T-helper 1 cell treated with Interleukin-12 subunit alpha and Interleukin-12 subunit beta and Interleukin-4 antibody, amounts not matched to agents 30 ng/mL and 1 ng/mL, for 36 hours (primary cell): ENCODE data around the gene RELL2. TPM values are rescaled to one million over a fixed set of nuclear protein-coding genes. Genes with fewer than 3 reads are reported as not detected.

Source experiments
- intact Hi-C: fragments of 100-400 bp; cut with micrococcal nuclease; formaldehyde crosslinking; loops from one replicate; pipeline ENCODE4 v1.15.1; 2024
- total RNA-seq: library from RNA; stranded (reverse); gene quantifications from 2 replicates; pipeline ENCODE4 v1.2.3, GENCODE V29; 2022

The RELL2 gene
- total RNA-seq, 1 donor from 2014 or later, result 19.3 TPM

- intact Hi-C loops, result loop anchor here (5.0 to 10.0 kb wide), 3 partner anchors 36 to 1213 kb away; partner anchors contain the start of gene ANKHD1
These were observed 18.6 kb upstream of the RELL2 start for GRCh38 chr5:141618030-141618803.

GRCh38 chr5:141618804-141619554 is 17.8 kb upstream of the RELL2 start, which contains the start of gene DIAPH1:
TSS of gene DIAPH1 (minus strand) at chr5:141619000. CDS start at chr5:141618914, 86 bp downstream.
- intact Hi-C loops, result loop anchor here (1.0 to 10.0 kb wide), 10 partner anchors 14 to 1214 kb away; partner anchors contain the start of genes ANKHD1, FCHSD1, HDAC3 and RELL2

GRCh38 chr5:141623186-141623585 is 13.6 kb upstream of the RELL2 start:
- intact Hi-C loops, result loop anchor here (1.0 kb wide), 1 partner anchor 13 kb away; the partner anchor contains the start of genes HDAC3 and RELL2

- intact Hi-C loops, result loop anchor here (1.0 kb wide), 1 partner anchor 13 kb away; the partner anchor contains the start of genes HDAC3 and RELL2
These were observed 13.2 kb upstream of the RELL2 start for GRCh38 chr5:141623611-141624010.

GRCh38 chr5:141628175-141628788 is 8.5 kb upstream of the RELL2 start:
- intact Hi-C loops, result no loop called here

GRCh38 chr5:141630570-141631140 is 6.1 kb upstream of the RELL2 start:
- intact Hi-C loops, result loop anchor here (10.0 kb wide), 1 partner anchor 1066 kb away; the partner anchor contains the start of genes APBB3 and SLC35A4

GRCh38 chr5:141632650-141633049 is 4.1 kb upstream of the RELL2 start:
- intact Hi-C loops, result loop anchor here (10.0 kb wide), 1 partner anchor 1068 kb away; the partner anchor contains the start of genes APBB3 and SLC35A4

GRCh38 chr5:141633871-141634561 is 2.8 kb upstream of the RELL2 start:
- intact Hi-C loops, result loop anchor here (10.0 kb wide), 1 partner anchor 1069 kb away; the partner anchor contains the start of genes APBB3 and SLC35A4

GRCh38 chr5:141634720-141635119 is 2.1 kb upstream of the RELL2 start:
- intact Hi-C loops, result loop anchor here (5.0 to 10.0 kb wide), 4 partner anchors 48 to 1232 kb away; partner anchors contain the start of genes ANKHD1, APBB3, ARAP3 and NDFIP1

- intact Hi-C loops, result loop anchor here (1.0 to 10.0 kb wide), 13 partner anchors 12 to 1233 kb away; partner anchors contain the start of genes ANKHD1, APBB3, ARAP3 and FCHSD1
These were observed 1.2 kb upstream of the RELL2 start for GRCh38 chr5:141635646-141636045.

GRCh38 chr5:141636106-141636412 is 738 bp upstream of the RELL2 start:
- intact Hi-C loops, result loop anchor here (1.0 to 10.0 kb wide), 13 partner anchors 13 to 1234 kb away; partner anchors contain the start of genes ANKHD1, APBB3, ARAP3 and FCHSD1

GRCh38 chr5:141637123-141637766 is 448 bp downstream of the RELL2 start:
- intact Hi-C loops, result loop anchor here (1.0 to 10.0 kb wide), 6 partner anchors 45 to 1235 kb away; partner anchors contain the start of genes ANKHD1, APBB3, ARAP3 and NDFIP1

GRCh38 chr5:141637767-141638419 is 1.1 kb downstream of the RELL2 start:
- intact Hi-C loops, result loop anchor here (1.0 to 10.0 kb wide), 7 partner anchors 44 to 1236 kb away; partner anchors contain the start of genes ANKHD1, APBB3, ARAP3 and NDFIP1

- intact Hi-C loops, result loop anchor here (1.0 to 10.0 kb wide), 5 partner anchors 44 to 1236 kb away; partner anchors contain the start of genes ANKHD1, APBB3, ARAP3 and NDFIP1
These were observed 2.0 kb downstream of the RELL2 start for GRCh38 chr5:141638771-141639170.

GRCh38 chr5:141639357-141640050 is 2.7 kb downstream of the RELL2 start:
- intact Hi-C loops, result loop anchor here (5.0 to 10.0 kb wide), 4 partner anchors 43 to 1237 kb away; partner anchors contain the start of genes ANKHD1, APBB3, ARAP3 and NDFIP1

- intact Hi-C loops, result no loop called here
These were observed 3.2 kb downstream of the RELL2 start for GRCh38 chr5:141640051-141640415.

- intact Hi-C loops, result no loop called here
These were observed 3.9 kb downstream of the RELL2 start for GRCh38 chr5:141640698-141641097.
